Measurements from ENCODE around the gene JDP2.
A peak's percentile ranks its signal among the peaks of the same experiment; 100 is the strongest.

The JDP2 gene

GRCh38 chr14:75519826-75520728 is 92.3 kb downstream of the JDP2 start:
- peaks cover 40% of the 10 kb centered on the region for H3K4me1 ChIP-seq (ENCODE audit: control insufficient read depth, insufficient read depth, low read length, poor library complexity, severe bottlenecking)
- no peaks in the 10 kb centered on the region for H3K9me3 ChIP-seq (ENCODE audit: control insufficient read depth, low read length)
- no peak for DNase-seq

GRCh38 chr14:75520852-75521251 is 93.0 kb downstream of the JDP2 start:
- H3K9me3 ChIP-seq (ENCODE audit: control insufficient read depth, low read length): no peaks in the 10 kb centered on the region
- no peak for DNase-seq
- H3K4me3 ChIP-seq (ENCODE audit: insufficient read depth, low read depth, low read length, poor library complexity, severe bottlenecking): no peak overlapping the region
- no peaks in the 10 kb centered on the region for H3K27me3 ChIP-seq (replicated peaks; ENCODE audit: control insufficient read depth, insufficient read depth, low read length, poor library complexity, severe bottlenecking)
- H3K27ac ChIP-seq (ENCODE audit: insufficient read depth, low read length, poor library complexity, severe bottlenecking): peak overlapping the region; percentile 80
- H3K36me3 ChIP-seq (ENCODE audit: control insufficient read depth, insufficient read depth, low read length): no peaks in the 10 kb centered on the region
- H3K4me1 ChIP-seq (ENCODE audit: control insufficient read depth, insufficient read depth, low read length, poor library complexity, severe bottlenecking): peaks cover 36% of the 10 kb centered on the region

More at GRCh38 chr14:75519826-75520728, 92.3 kb downstream of the JDP2 start:
- Histone ChIP-seq H3K4me3 (ENCODE audit: insufficient read depth, low read depth, low read length, poor library complexity, severe bottlenecking) (no peak overlapping the region), H3K27ac (ENCODE audit: insufficient read depth, low read length, poor library complexity, severe bottlenecking) (peak overlapping the region; percentile 80), H3K36me3 (ENCODE audit: control insufficient read depth, insufficient read depth, low read length) (no peaks in the 10 kb centered on the region), H3K27me3 (replicated peaks; ENCODE audit: control insufficient read depth, insufficient read depth, low read length, poor library complexity, severe bottlenecking) (no peaks in the 10 kb centered on the region)

GRCh38 chr14:75521415-75522199 is 93.8 kb downstream of the JDP2 start:
- Histone ChIP-seq H3K4me3 (ENCODE audit: insufficient read depth, low read depth, low read length, poor library complexity, severe bottlenecking) (peak overlapping the region; percentile 71), H3K27me3 (replicated peaks; ENCODE audit: control insufficient read depth, insufficient read depth, low read length, poor library complexity, severe bottlenecking) (no peaks in the 10 kb centered on the region), H3K4me1 (ENCODE audit: control insufficient read depth, insufficient read depth, low read length, poor library complexity, severe bottlenecking) (peaks cover 40% of the 10 kb centered on the region), H3K27ac (ENCODE audit: insufficient read depth, low read length, poor library complexity, severe bottlenecking) (peak overlapping the region; percentile 80), H3K9me3 (ENCODE audit: control insufficient read depth, low read length) (no peaks in the 10 kb centered on the region), H3K36me3 (ENCODE audit: control insufficient read depth, insufficient read depth, low read length) (no peaks in the 10 kb centered on the region)
- DNase-seq: no peak

- H3K4me3 ChIP-seq (ENCODE audit: insufficient read depth, low read depth, low read length, poor library complexity, severe bottlenecking): peak within 1 kb of the TSS; percentile 71
- DNase-seq: peak; percentile 63 to 69 (median 68)
Measured at GRCh38 chr14:75522224-75522982, 94.6 kb downstream of the JDP2 start, which contains the start of gene BATF. Gene BATF, plus strand, starts transcription at chr14:75522469. Its CDS starts 214 bp downstream, at chr14:75522683.

GRCh38 chr14:75522983-75523318 is 95.1 kb downstream of the JDP2 start:
- peak overlapping the region; percentile 80 for H3K27ac ChIP-seq (ENCODE audit: insufficient read depth, low read length, poor library complexity, severe bottlenecking)
- no peak for DNase-seq
- no peaks in the 10 kb centered on the region for H3K27me3 ChIP-seq (replicated peaks; ENCODE audit: control insufficient read depth, insufficient read depth, low read length, poor library complexity, severe bottlenecking)
- peak overlapping the region; percentile 71 for H3K4me3 ChIP-seq (ENCODE audit: insufficient read depth, low read depth, low read length, poor library complexity, severe bottlenecking)
- H3K36me3 ChIP-seq (ENCODE audit: control insufficient read depth, insufficient read depth, low read length): no peaks in the 10 kb centered on the region
- no peaks in the 10 kb centered on the region for H3K9me3 ChIP-seq (ENCODE audit: control insufficient read depth, low read length)
- H3K4me1 ChIP-seq (ENCODE audit: control insufficient read depth, insufficient read depth, low read length, poor library complexity, severe bottlenecking): peaks cover 43% of the 10 kb centered on the region

More at GRCh38 chr14:75522224-75522982, 94.6 kb downstream of the JDP2 start, which contains the start of gene BATF:
- Histone ChIP-seq H3K9me3 (ENCODE audit: control insufficient read depth, low read length) (no peaks in the 10 kb centered on the region), H3K36me3 (ENCODE audit: control insufficient read depth, insufficient read depth, low read length) (no peaks in the 10 kb centered on the region), H3K27me3 (replicated peaks; ENCODE audit: control insufficient read depth, insufficient read depth, low read length, poor library complexity, severe bottlenecking) (no peaks in the 10 kb centered on the region), H3K27ac (ENCODE audit: insufficient read depth, low read length, poor library complexity, severe bottlenecking) (peak within 1 kb of the TSS; percentile 80), H3K4me1 (ENCODE audit: control insufficient read depth, insufficient read depth, low read length, poor library complexity, severe bottlenecking) (peaks cover 43% of the 10 kb centered on the region)
